HG03575 (cell line): ENCODE results near the gene ABCA12.
A peak's percentile ranks its signal among the peaks of the same experiment; 100 is the strongest.

Experiments
- ATAC-seq: cut with Tn5 transposase; IDR thresholded peaks from one replicate; pipeline ENCODE4 v1.9.1; 2021; ENCODE audit not compliant: unreplicated experiment, insufficient number of reproducible peaks, low FRiP score; ENCODE audit errors: extremely low read depth

Gene ABCA12

DNA sequence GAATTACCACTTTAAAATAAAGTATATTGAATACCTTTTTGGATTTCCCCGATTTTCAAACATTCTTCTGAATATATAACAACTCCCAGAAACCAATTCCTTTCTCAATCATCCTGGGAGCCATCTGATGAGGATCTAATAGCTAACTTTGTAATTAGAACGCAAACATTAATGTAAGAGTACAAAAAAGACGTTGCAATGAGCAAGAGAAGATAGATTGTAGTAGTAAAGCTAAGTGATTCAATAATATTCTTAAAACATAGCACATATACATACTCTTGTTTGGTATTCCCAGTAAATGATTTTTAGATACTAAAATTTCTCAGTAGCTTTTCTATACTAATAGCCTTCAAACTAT lies 1.1 kb downstream of the ABCA12 start:
- ATAC-seq = no peak

DNA sequence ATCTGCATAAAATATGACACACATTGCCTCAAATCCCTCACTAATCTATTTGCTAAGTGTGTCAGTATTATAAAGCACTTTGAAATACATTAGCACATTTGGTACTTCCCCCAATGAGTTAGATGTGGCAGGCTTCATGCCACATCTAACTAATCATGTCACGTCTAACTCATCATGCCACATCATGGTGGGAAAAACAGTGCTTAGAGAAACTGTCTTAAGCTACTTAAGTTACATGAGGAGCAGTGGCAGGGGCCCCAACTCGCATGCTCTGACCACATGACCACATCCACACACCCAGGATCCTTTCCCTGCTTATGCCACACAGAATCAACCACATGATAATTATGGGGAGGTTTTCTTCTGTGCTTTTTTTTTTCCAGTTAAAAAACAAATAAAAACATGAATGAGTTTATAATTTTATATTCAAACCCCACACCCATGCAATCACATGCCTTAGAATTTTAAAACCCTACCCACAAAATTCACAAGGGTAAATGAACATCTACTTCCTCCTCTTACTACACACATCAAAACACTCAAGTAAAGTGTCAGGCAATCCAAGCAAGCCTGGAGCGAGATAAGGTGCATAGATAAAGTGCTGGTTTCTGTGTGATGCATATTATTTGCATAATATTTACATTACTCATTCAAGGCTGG lies 1.6 kb downstream of the ABCA12 start:
- peak; percentile 35 for ATAC-seq

DNA sequence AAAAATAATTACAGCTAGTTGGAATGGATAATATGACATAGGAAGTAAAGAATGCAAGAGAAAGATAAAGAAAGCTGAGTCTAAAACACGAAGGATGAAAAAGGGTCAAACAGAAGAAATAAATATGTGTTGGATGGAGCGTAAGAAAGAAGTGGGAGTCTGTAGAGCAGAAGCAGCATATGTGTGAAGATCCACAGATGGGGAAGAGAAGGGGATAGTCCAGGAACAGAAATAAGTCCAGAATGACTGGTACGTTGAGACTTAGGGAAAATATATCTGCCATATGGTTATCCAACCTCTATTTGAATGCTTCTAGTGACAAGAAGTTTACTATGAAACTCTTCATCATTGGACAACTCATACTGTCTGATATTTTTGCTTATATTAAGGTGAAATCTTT lies 18.0 kb downstream of the ABCA12 start:
- no peak for ATAC-seq

DNA sequence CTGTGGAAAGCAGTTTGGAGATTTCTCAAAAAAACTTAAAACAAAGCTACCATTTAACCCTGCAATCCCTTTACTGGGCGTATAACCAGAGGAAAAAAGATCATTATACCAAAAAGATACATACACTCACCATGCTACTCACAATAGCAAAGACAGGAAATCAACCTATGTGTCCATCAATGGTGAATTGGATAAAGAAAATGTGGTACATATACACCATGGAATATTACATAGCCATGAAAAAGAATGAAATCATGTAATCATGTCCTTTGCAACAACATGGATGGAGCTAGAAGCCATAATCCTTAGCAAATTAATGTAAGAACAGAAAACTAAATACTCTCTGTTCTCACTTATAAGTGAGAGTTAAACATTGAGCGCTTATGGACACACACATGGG lies 18.6 kb downstream of the ABCA12 start:
- no peak for ATAC-seq

DNA sequence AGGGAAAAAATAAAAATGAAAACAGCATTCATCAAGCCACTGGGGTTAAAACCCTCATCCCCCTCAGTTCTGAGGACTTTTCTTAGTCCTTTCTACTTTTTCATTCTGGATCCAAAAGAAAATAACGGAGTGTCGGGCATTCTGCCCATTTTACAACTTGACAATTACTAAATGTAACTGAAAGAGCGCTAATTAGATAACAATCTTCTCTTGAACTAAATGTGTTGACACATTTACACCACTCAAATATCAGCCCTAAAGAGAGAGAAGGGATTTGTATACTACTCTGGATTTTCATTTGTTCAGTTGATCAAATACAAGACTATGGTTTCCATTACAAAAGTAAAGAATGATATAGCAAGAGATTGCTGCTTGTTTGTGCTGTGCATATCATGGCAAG lies 27.5 kb downstream of the ABCA12 start:
- no peak for ATAC-seq

DNA sequence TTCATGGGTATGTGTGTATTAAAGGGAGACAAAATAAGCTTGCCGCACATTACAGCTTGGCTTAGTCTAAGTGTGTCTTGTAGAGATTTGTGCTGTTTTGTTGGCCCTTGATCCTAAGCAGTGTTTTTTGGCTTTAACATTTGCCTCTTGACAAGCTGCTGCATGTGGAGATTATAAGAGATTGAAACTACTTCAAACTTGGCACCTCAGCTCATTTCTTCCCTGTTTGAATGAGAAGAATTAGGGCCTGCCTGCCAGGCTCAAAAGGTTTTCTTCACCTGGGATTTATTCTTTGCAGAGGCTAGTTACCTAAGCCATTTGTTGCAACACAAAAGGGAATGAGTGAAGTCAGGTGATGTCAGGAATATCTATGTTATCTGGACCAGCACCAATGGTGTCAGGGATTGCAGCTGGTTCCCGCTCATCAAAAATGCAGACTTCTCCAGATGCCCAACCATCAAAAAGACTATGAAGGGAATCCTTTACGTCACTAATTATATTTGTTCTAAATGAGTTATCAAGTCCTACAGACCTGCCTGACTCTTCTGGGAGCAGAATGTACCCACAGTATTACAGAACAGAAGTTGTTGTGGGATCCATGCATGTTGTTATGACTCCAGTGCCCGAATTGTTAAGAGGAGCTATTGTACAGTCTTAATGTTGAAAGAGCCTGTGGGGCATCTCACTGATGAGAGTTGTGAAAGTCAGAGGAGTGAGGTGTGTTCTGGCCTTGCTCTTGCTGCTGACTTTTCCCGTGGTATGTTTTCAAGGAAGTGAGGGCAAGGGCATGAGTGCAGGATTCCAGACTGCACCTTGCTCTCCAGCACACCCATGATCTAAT lies 31.0 kb downstream of the ABCA12 start:
- ATAC-seq = no peak

DNA sequence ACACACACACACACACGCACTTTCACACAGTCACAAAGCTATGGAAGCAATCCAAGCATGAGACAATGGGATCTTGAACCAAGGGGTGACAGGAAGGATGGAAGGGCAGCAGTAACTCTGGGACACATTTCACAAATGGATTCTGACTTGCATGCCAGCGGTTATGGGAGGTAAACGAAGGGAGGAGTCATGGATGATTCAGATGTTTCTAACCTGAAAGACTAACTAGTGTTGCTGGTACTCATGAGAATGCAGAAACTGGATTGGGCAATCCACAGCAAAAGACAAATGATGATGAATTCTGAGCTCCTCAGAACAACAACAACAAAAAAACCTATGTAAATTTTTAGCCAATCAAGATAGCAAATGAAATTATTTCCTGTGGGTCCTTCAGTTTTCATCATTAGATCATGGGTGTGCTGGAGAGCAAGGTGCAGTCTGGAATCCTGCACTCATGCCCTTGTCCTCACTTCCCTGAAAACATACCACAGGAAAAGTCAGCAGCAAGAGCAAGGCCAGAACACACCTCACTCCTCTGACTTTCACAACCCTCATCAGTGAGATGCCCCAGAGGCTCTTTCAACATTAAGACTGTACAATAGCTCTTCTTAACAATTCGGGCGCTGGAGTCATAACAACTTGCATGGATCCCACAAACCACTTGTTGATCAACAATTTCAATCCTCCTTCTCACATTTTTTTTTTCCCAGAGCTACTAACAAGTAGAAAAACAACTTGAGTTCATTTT lies 32.6 kb downstream of the ABCA12 start:
- ATAC-seq = no peak

DNA sequence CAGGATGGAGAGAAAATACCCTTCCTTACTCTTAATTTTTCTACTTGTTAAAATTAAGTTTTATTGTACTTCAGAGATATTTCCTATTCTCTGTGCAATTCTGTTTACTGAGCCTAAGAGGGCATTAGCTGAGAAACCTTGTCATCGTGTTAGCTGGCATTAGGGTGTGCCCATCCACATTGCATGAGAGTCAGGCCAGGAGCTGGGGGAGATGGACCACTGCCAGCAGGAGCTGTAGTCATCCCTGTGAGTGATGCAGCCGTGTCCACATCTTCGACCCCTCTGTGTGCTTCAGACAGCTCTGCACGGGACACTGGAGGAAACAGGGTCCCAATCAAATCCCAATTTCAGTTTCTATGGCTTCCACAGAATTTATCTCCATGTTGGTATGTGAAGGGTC lies 34.2 kb downstream of the ABCA12 start:
- ATAC-seq = no peak

DNA sequence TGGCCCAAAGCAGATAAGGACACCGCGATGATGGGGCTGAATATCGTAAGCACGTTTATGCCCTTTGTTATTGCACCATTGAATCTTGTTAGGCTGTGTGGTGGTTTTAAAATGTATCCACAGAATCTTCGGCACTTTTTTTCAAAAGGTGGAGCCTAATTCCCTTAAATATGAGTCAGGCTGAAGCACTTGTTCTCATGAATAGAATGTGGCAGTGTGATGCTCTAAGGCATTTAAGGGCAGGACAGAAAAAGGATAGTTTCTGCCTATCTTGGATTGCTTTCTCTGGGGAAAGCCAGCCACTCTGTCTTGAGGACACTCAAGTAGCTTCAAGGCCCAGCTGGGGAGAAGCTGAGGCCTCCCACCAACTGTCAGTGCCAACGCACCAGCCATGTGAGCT lies 39.6 kb downstream of the ABCA12 start:
- no peak for ATAC-seq

DNA sequence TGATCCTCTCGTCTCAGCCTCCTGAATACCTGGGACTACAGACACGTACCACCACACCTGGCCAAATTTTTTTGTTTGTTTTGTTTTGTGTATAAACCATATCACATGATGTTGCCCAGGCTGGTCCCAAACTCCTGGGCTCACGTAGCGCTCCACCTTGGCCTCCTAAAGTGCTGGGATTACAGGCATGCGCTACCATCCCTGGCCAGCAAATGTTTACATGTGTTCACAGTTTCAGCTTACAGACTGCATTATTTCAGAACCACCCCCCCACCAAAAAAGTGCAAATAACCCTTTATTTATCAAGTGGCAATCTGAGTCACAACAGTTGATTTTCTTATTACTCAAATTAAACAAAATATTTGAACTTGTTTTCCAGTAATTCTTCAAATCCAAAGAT lies 54.3 kb downstream of the ABCA12 start:
- ATAC-seq = no peak

DNA sequence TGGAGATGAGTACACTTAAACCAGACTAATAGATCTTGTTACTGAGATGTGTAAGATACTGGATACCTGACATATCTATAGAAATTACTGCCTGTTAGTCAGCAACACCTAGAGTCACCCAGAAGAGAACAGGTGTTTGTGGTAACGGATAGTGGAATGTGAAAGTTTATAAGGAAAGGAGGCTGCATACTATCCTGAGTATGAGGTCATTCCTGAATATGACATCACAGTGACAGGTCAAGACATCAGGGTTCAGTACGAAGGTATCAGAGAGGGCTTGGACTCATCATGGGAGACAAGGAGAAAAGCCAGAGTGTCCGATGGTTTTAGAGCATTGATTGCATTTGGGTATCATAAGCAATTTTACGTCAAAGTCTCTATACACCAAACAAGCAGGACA lies 55.3 kb downstream of the ABCA12 start:
- no peak for ATAC-seq

DNA sequence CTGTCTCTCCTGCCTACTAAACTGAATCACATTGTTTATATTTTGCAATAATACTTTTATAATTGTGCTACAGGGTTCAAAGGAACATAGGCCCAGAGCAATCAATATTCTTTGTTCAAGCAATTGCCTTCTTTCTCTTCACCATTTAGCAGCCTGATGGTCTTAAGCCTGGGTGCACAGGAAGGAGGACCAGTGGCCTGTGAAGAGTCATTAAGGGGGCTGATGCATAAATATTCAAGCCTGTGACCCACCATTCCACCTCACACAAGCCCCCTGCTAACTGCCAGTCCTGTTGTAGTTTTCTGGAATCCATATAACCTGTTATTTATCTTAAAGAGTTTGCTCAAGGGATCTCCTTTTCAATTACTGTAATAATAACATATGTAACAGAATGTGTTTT lies 56.0 kb downstream of the ABCA12 start:
- ATAC-seq = no peak

DNA sequence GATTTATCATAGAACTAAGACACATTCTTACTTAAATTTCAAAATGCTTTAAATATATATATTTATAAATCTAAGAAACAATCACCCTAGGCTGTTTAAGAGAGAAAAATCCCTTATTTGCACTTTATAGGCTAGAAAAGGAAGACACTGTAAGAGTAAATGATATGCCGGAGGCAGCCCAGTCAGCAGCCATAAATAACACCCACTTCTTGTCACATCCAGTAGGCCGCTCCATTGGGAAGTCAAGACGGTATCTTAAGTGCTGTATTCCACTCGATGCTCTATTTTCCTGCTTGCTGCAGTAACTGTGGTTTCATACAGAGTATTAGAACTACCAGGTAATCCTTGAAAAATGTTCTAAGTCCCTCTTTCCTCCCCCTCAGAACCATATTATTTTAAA lies 57.9 kb downstream of the ABCA12 start:
- ATAC-seq = no peak

DNA sequence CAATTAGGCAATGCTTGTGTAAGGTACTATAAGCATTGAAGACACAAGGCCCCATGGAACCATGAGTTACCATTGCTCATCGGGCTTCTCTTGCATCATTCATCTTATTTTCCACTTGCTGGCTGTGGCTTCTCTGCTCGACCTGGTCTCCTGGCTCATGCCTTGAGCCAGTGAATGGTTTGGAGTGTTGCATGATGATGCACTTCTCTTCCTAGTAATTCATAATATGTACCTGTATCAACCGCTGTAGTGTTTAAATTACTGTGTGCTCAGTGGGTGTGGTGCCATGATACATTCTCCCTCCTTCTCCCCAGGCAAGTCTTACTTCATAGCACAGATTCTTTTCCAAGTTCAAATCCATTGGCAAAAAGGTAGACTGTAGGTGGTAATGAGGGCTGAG lies 66.8 kb downstream of the ABCA12 start:
- ATAC-seq = no peak

DNA sequence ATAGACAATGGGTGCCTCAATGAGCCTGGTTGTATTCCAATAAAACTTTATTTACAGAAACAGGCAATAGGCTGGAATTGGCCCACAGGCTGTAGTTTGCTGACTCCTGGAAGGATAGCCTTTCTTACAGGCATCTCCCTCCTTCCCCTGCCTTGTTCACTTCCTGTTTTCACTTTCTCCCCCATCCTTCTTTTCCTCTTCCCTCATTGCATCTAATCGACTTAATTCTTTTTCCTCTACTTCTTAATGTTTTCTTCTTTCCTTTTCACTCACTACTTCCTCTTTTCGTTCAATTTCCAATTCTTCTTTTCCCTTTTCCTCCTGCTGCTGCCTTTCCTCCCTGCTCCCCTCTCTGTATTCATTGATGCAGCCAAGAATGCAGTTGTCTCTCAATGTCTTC lies 70.0 kb downstream of the ABCA12 start:
- no peak for ATAC-seq

DNA sequence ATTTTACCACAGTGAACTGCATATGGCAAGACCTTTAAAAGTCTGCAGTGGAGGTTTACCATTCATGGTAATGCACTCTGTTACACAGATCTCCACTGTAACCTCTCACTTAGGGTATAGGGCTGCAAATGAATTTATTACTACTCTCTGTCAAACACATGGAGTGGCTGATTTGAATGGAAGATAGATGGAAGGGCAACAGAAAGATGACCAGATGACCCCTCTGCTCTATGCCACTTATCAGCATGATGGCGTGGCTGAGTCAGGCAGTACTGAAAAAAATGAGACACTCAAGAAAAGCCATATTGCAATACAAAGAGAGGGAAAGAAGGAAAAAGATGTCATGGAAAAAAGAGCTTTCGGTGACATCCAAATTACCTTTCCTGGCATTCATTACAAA lies 72.3 kb downstream of the ABCA12 start:
- no peak for ATAC-seq

DNA sequence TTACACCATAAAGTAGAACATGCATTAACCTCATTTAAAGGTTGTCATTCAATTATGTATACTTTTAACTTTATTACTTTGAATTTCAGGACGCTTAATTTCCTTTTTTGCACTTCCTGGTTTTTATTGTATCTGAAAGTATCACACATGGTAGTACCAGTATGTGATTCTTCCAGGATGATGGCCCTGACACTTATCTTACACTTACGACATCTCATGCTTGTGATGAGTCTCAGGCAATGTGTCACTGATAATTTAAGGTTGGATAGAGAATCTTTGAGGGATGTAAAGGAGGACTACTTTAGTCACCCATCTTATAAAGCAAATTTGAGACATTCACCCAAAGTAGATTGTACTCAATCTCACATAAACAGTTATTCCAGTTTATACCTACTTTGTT lies 74.9 kb downstream of the ABCA12 start:
- ATAC-seq = no peak

DNA sequence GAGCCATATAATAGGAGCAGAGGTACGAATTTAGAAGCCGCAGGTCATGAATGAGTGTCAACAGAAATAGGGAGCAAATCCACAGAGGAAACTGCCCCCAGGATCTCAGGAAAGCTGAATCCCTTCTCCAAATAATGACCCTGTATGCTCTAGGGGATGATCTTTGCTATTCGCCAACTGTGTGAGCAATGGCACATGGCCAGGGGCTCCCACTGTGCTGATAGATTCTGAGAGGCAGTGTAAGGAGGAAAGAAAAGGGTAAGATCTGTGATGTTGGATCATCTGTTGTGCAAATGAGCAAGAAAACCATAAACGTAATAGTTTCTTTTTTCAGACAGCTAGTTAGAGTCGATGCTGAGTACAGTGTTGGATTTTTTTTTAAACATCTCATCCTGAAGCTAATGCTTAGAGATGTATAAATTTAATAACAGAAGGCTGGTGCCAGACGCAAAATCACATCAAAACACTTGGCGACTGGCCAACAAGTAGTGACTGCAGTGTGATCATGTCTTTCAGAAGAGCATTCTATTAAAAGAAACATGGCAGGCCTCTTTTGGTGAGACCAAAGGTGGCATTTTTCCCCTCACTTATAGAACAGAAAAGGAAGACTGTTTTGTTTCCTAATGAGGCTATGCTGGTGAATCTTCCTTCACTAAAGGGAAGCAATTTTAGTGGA lies 77.4 kb downstream of the ABCA12 start:
- ATAC-seq = no peak

DNA sequence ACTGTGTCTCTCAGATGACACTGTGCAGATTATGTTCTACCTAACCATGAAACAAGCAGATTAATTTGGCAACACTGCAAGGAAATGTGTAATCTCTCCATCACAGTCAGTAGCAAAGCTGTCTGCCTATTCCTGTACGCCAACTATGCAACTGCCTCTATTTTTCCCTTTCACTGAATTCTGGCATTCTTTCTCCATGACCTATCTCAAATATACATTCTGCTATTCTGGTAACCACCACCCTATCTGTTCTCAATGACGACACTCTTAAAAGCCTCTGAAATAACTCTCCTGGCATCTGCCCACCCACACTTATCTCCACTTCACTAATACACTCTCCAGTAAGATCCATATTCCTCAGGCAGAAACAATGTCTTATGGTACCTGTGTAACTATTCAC lies 78.7 kb downstream of the ABCA12 start:
- ATAC-seq = no peak

DNA sequence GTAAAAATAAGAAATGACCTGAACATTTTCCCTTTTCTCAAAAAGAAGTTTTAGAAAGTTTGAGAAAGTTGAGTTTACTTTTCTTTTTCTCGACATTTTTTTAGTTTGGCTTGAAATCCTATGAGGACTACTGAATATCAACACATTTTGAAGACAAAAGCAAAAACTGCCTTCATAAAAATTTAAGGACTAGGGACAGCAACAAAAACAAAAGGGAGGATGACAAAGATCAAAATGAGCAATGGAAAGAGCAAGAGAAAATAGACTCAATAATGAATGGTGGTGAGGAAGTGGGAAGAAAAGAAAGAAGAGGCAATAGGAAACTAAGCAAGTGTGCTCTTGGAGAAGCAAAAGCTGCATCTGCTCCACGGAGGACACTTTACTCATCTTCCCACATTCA lies 82.5 kb downstream of the ABCA12 start:
- no peak for ATAC-seq
